Keratinocyte (primary cell): ENCODE data around the gene SLC35E3. TPM values are rescaled to one million over a fixed set of nuclear protein-coding genes. Genes with fewer than 3 reads are reported as not detected.

Experiments
- DNase-seq: peaks from one replicate; pipeline ENCODE4 v3.0.0-alpha.2; 2011; ENCODE audit warnings: low read depth, missing footprints, low spot score
- FAIRE-seq: peaks from 2 replicates; lab custom pipeline; 2011; peaks lifted over from hg19 to GRCh38; lab: Jason Lieb, UNC
- H2AFZ ChIP-seq: 2 replicates; pipeline ENCODE4 v1.6.0; 2012; ENCODE audit warnings: low read length, control low read depth, inconsistent platforms; ENCODE audit not compliant: control insufficient read depth
- H3K27ac ChIP-seq: 2 replicates; pipeline ENCODE4 v1.5.1; 2011; ENCODE audit warnings: low read length; ENCODE audit not compliant: control insufficient read depth, insufficient read depth
- H3K27me3 ChIP-seq: 3 replicates; pipeline ENCODE4 v1.6.0; 2011; ENCODE audit warnings: low read length; ENCODE audit not compliant: control insufficient read depth, insufficient read depth; ENCODE audit errors: extremely low read depth
- H3K36me3 ChIP-seq, 2 experiments: 2 replicates in 1 of 2; 3 replicates in 1 of 2; pipeline ENCODE4 v1.5.1; 2011; ENCODE audit warnings: low read length in 2 of 2, mild to moderate bottlenecking in 1 of 2; ENCODE audit not compliant: control insufficient read depth in 2 of 2, insufficient read depth in 2 of 2; ENCODE audit errors: extremely low read depth in 1 of 2
- H3K4me1 ChIP-seq: 3 replicates; pipeline ENCODE4 v1.5.1; 2011; ENCODE audit warnings: low read length; ENCODE audit not compliant: control insufficient read depth, insufficient read depth; ENCODE audit errors: extremely low read depth
- H3K4me2 ChIP-seq: 3 replicates; pipeline ENCODE4 v1.6.0; 2011; ENCODE audit warnings: low read depth, low read length; ENCODE audit not compliant: control insufficient read depth, insufficient read depth; ENCODE audit errors: extremely low read depth
- H3K4me3 ChIP-seq, 3 experiments: fragments of 200-600 bp in 1 of 3; sonication (generic) in 1 of 3; 2 replicates in 2 of 3; 3 replicates in 1 of 3; pipeline ENCODE4 v1.5.1; 2011 to 2016; ENCODE audit warnings: low read length in 3 of 3, mild to moderate bottlenecking in 3 of 3, control low read depth in 2 of 3, inconsistent platforms in 1 of 3, low read depth in 1 of 3, mixed read lengths in 1 of 3, mixed run types in 1 of 3, moderate library complexity in 1 of 3; ENCODE audit not compliant: control insufficient read depth in 2 of 3, insufficient read depth in 2 of 3; ENCODE audit errors: extremely low read depth in 1 of 3
- H3K79me2 ChIP-seq: 2 replicates; pipeline ENCODE4 v1.6.0; 2012; ENCODE audit warnings: low read length; ENCODE audit not compliant: control insufficient read depth, insufficient read depth
- H3K9ac ChIP-seq: 3 replicates; pipeline ENCODE4 v1.6.0; 2011; ENCODE audit warnings: low read length; ENCODE audit not compliant: control insufficient read depth, insufficient read depth; ENCODE audit errors: extremely low read depth
- H3K9me1 ChIP-seq: 3 replicates; pipeline ENCODE4 v1.6.0; 2011; ENCODE audit warnings: low read length; ENCODE audit not compliant: control insufficient read depth, insufficient read depth; ENCODE audit errors: extremely low read depth
- H3K9me3 ChIP-seq: 2 replicates; pipeline ENCODE4 v1.5.1; 2012; ENCODE audit warnings: low read depth, low read length; ENCODE audit not compliant: control insufficient read depth
- H4K20me1 ChIP-seq: 3 replicates; pipeline ENCODE4 v1.6.0; 2011; ENCODE audit warnings: low read length; ENCODE audit not compliant: control insufficient read depth, insufficient read depth; ENCODE audit errors: extremely low read depth
- EZH2 ChIP-seq: IDR thresholded peaks from one replicate; pipeline ENCODE4 v1.6.1; 2012; ENCODE audit warnings: inconsistent platforms, mild to moderate bottlenecking, low read length, moderate library complexity
- dilution Hi-C: fragments of 300-500 bp; cut with MboI; formaldehyde crosslinking; loops from one replicate; pipeline ENCODE4 v1.7.0; 2020; ENCODE audit warnings: low sequenced_read_pairs; ENCODE audit not compliant: extremely low pct_ligation_motif_present
- polyA plus RNA-seq, 5 experiments: library from polyadenylated mRNA; depleted of rRNA in 3 of 5; stranded (reverse) in 3 of 5; stranded (forward) in 1 of 5; unstranded in 1 of 5; fragments of >200 nt; gene quantifications; 1 replicate in 1 of 5; 2 replicates in 3 of 5; 3 replicates in 1 of 5; pipeline versions ENCODE4 v1.2.1 to v1.2.3, GENCODE V29; 2011 to 2012; ENCODE audit warnings: missing spikeins in 2 of 5, low read depth in 1 of 5, low replicate concordance in 1 of 5
- TF ChIP-seq, protein P1 (sequence below), 3 experiments: IDR thresholded peaks in 1 of 3; conservative IDR thresholded peaks in 1 of 3; optimal IDR thresholded peaks in 1 of 3; 2 replicates in 2 of 3; 3 replicates in 1 of 3; pipeline versions ENCODE3 to v1.5.1; 2011; ENCODE audit warnings: low read length in 3 of 3, mild to moderate bottlenecking in 3 of 3, moderate library complexity in 2 of 3, control low read depth in 1 of 3, inconsistent platforms in 1 of 3; ENCODE audit not compliant: insufficient read depth in 2 of 3; ENCODE audit errors: extremely low read depth in 1 of 3

The SLC35E3 gene
- polyA plus RNA-seq, 1 donor (not counting 4 experiments of a cell fraction or from before 2014, with no cell fraction given) = 9.9 TPM

DNA sequence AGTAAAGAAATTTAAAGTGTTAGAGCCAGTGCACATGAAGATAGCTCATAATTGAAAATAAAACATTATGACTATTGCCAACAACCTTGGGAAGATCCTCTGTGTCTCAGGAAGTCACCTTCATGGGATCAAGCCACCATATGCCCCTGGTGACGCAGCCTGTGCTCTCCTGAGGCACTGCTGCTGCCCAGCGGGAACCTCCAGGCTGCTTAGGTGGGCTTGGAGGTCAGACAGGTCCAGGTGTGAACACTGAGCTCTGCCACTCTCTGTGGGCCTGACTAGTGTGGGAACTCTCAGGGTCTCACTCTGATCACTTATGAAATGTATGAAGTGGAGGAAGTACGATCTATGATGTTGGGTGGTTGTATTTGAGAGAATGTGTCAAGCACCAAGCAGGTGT, 16.7 kb downstream of the SLC35E3 start:
- Histone ChIP-seq H3K9me1 (no peaks in the 10 kb centered on the region), H2AFZ (no peak overlapping the region), H4K20me1 (no peaks in the 10 kb centered on the region), H3K4me3 (no peak overlapping the region), H3K79me2 (no peaks in the 10 kb centered on the region), H3K27me3 (no peaks in the 10 kb centered on the region), H3K36me3 (peaks cover 4 to 6% of the 10 kb centered on the region in 2 experiments), H3K9me3 (no peaks in the 10 kb centered on the region), H3K9ac (no peak overlapping the region), H3K4me1 (no peaks in the 10 kb centered on the region), H3K27ac (no peak overlapping the region), H3K4me2 (no peak overlapping the region)
- TF ChIP-seq, protein P1, sequence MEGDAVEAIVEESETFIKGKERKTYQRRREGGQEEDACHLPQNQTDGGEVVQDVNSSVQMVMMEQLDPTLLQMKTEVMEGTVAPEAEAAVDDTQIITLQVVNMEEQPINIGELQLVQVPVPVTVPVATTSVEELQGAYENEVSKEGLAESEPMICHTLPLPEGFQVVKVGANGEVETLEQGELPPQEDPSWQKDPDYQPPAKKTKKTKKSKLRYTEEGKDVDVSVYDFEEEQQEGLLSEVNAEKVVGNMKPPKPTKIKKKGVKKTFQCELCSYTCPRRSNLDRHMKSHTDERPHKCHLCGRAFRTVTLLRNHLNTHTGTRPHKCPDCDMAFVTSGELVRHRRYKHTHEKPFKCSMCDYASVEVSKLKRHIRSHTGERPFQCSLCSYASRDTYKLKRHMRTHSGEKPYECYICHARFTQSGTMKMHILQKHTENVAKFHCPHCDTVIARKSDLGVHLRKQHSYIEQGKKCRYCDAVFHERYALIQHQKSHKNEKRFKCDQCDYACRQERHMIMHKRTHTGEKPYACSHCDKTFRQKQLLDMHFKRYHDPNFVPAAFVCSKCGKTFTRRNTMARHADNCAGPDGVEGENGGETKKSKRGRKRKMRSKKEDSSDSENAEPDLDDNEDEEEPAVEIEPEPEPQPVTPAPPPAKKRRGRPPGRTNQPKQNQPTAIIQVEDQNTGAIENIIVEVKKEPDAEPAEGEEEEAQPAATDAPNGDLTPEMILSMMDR (optimal IDR thresholded peaks at IDR 0.05 in 1 of 3, IDR thresholded peaks at IDR 0.05 in 1 of 3, conservative IDR thresholded peaks at IDR 0.05 in 1 of 3; ENCODE audit: extremely low read depth in 1 of 3, insufficient read depth in 2 of 3, low read length in 3 of 3) = no peak
- no peak for TF ChIP-seq EZH2
- dilution Hi-C loops = no loop called here
- no peak for DNase-seq
- FAIRE-seq = no peak

GRCh38 chr12:68765696-68766095, 19.7 kb downstream of the SLC35E3 start:
- TF ChIP-seq EZH2 = no peak
- TF ChIP-seq, protein P1 (optimal IDR thresholded peaks at IDR 0.05 in 1 of 3, IDR thresholded peaks at IDR 0.05 in 1 of 3, conservative IDR thresholded peaks at IDR 0.05 in 1 of 3; ENCODE audit: extremely low read depth in 1 of 3, insufficient read depth in 2 of 3, low read length in 3 of 3) = no peak
- dilution Hi-C loops = no loop called here
- no peak for FAIRE-seq
- Histone ChIP-seq H3K36me3 (peaks cover 4 to 5% of the 10 kb centered on the region in 2 experiments), H3K9me1 (no peaks in the 10 kb centered on the region), H3K79me2 (no peaks in the 10 kb centered on the region), H2AFZ (no peak overlapping the region), H3K9me3 (no peaks in the 10 kb centered on the region), H3K9ac (no peak overlapping the region), H3K4me3 (no peak overlapping the region), H3K4me2 (no peak overlapping the region), H3K27me3 (no peaks in the 10 kb centered on the region), H3K27ac (no peak overlapping the region), H3K4me1 (no peaks in the 10 kb centered on the region), H4K20me1 (no peaks in the 10 kb centered on the region)
- no peak for DNase-seq
